ENCODE results near the gene C1QTNF9.
"Not testable (repeated sequence)": the region's sequence is repeated elsewhere in the genome, so short reads cannot be mapped to it uniquely, and the experiment has no call there.

Gene C1QTNF9

GRCh38 chr13:24323036-24323738 lies 13.8 kb downstream of the C1QTNF9 start:
- H4K20me1 ChIP-seq: no peaks in the 10 kb centered on the region
- H3K4me1 ChIP-seq: no peaks in the 10 kb centered on the region
- no peak overlapping the region for H3K27ac ChIP-seq
- no peaks in the 10 kb centered on the region for H3K9me3 ChIP-seq (replicated peaks in 1 of 11)
- H3K36me3 ChIP-seq: no peaks in the 10 kb centered on the region
- H3K4me2 ChIP-seq: no peak overlapping the region
- H3K27me3 ChIP-seq: no peaks in the 10 kb centered on the region
- TF ChIP-seq Cebpa-rat (IDR thresholded peaks at IDR 0.05): no peak
- no peak overlapping the region for H3K9ac ChIP-seq
- no peak overlapping the region for H3K4me3 ChIP-seq

- no peak for TF ChIP-seq Cebpa-rat (IDR thresholded peaks at IDR 0.05)
- Histone ChIP-seq H3K4me3 (no peak overlapping the region), H3K4me2 (no peak overlapping the region), H3K9ac (no peak overlapping the region), H3K4me1 (no peaks in the 10 kb centered on the region), H3K27ac (no peak overlapping the region), H3K36me3 (no peaks in the 10 kb centered on the region), H3K9me3 (replicated peaks in 1 of 11) (no peaks in the 10 kb centered on the region), H3K27me3 (no peaks in the 10 kb centered on the region), H4K20me1 (no peaks in the 10 kb centered on the region)
Observed at GRCh38 chr13:24323739-24324075, 14.3 kb downstream of the C1QTNF9 start.

GRCh38 chr13:24327598-24327997 lies 18.2 kb downstream of the C1QTNF9 start:
- H3K27ac ChIP-seq; H4K20me1 ChIP-seq; H3K4me1 ChIP-seq; H3K9me3 ChIP-seq (replicated peaks in 1 of 11); H3K36me3 ChIP-seq; H3K9ac ChIP-seq; H3K4me3 ChIP-seq; H3K4me2 ChIP-seq; H3K27me3 ChIP-seq: not testable (repeated sequence)

GRCh38 chr13:24328145-24328544 lies 18.8 kb downstream of the C1QTNF9 start:
- no peak for TF ChIP-seq Cebpa-rat (IDR thresholded peaks at IDR 0.05)
- Histone ChIP-seq H4K20me1 (no peaks in the 10 kb centered on the region), H3K9ac (no peak overlapping the region), H3K9me3 (replicated peaks in 1 of 11) (no peaks in the 10 kb centered on the region), H3K4me3 (no peak overlapping the region), H3K36me3 (no peaks in the 10 kb centered on the region), H3K27me3 (no peaks in the 10 kb centered on the region), H3K27ac (no peak overlapping the region), H3K4me1 (no peaks in the 10 kb centered on the region), H3K4me2 (no peak overlapping the region)

GRCh38 chr13:24338721-24339120 lies 29.3 kb downstream of the C1QTNF9 start:
- no peak for TF ChIP-seq Cebpa-rat (IDR thresholded peaks at IDR 0.05)
- Histone ChIP-seq H4K20me1 (no peaks in the 10 kb centered on the region), H3K27ac (no peak overlapping the region), H3K9ac (no peak overlapping the region), H3K4me2 (no peak overlapping the region), H3K9me3 (replicated peaks in 1 of 11) (peaks cover 14 to 24% (median 17%) of the 10 kb centered on the region in 11 experiments; a peak in 21 of 22 replicates), H3K4me1 (peaks cover 0 to 9% (median 0%) of the 10 kb centered on the region in 10 experiments; a peak in 4 of 20 replicates), H3K36me3 (peaks cover 0 to 5% (median 0%) of the 10 kb centered on the region in 11 experiments; a peak in 1 of 22 replicates), H3K27me3 (no peaks in the 10 kb centered on the region), H3K4me3 (no peak overlapping the region)

GRCh38 chr13:24339937-24340607 lies 30.7 kb downstream of the C1QTNF9 start:
- Histone ChIP-seq H3K4me1 (peaks cover 0 to 9% (median 0%) of the 10 kb centered on the region in 10 experiments; a peak in 4 of 20 replicates), H3K27ac (no peak overlapping the region), H4K20me1 (no peaks in the 10 kb centered on the region), H3K4me2 (no peak overlapping the region), H3K4me3 (no peak overlapping the region), H3K36me3 (peaks cover 0 to 5% (median 0%) of the 10 kb centered on the region in 11 experiments; a peak in 1 of 22 replicates), H3K9me3 (replicated peaks in 1 of 11) (peaks cover 14 to 24% (median 17%) of the 10 kb centered on the region in 11 experiments; a peak in 21 of 22 replicates), H3K27me3 (no peaks in the 10 kb centered on the region), H3K9ac (no peak overlapping the region)
- no peak for TF ChIP-seq Cebpa-rat (IDR thresholded peaks at IDR 0.05)

GRCh38 chr13:24340608-24340955 lies 31.2 kb downstream of the C1QTNF9 start:
- H3K9me3 ChIP-seq (replicated peaks in 1 of 11): peaks cover 14 to 24% (median 17%) of the 10 kb centered on the region in 11 experiments; a peak in 21 of 22 replicates
- no peak overlapping the region for H3K4me2 ChIP-seq
- H3K27me3 ChIP-seq: no peaks in the 10 kb centered on the region
- H3K36me3 ChIP-seq: peaks cover 0 to 5% (median 0%) of the 10 kb centered on the region in 11 experiments; a peak in 1 of 22 replicates
- TF ChIP-seq Cebpa-rat (IDR thresholded peaks at IDR 0.05): no peak
- H3K4me1 ChIP-seq: peaks cover 0 to 9% (median 0%) of the 10 kb centered on the region in 10 experiments; a peak in 4 of 20 replicates
- no peaks in the 10 kb centered on the region for H4K20me1 ChIP-seq
- no peak overlapping the region for H3K9ac ChIP-seq
- H3K4me3 ChIP-seq: no peak overlapping the region
- no peak overlapping the region for H3K27ac ChIP-seq

GRCh38 chr13:24341439-24341838 lies 32.1 kb downstream of the C1QTNF9 start:
- 0 out of 22 replicates have a peak overlapping the region, but pooled peaks of 1 of the 11 experiments have one; percentile 7 for H3K4me2 ChIP-seq
- no peaks in the 10 kb centered on the region for H3K27me3 ChIP-seq
- H3K4me3 ChIP-seq: no peak overlapping the region
- peaks cover 0 to 5% (median 0%) of the 10 kb centered on the region in 11 experiments; a peak in 1 of 22 replicates for H3K36me3 ChIP-seq
- no peak overlapping the region for H3K27ac ChIP-seq
- H3K9ac ChIP-seq: no peak overlapping the region
- peaks cover 14 to 24% (median 17%) of the 10 kb centered on the region in 11 experiments; a peak in 21 of 22 replicates for H3K9me3 ChIP-seq (replicated peaks in 1 of 11)
- H4K20me1 ChIP-seq: no peaks in the 10 kb centered on the region
- TF ChIP-seq Cebpa-rat (IDR thresholded peaks at IDR 0.05): no peak
- H3K4me1 ChIP-seq: peaks cover 0 to 9% (median 0%) of the 10 kb centered on the region in 10 experiments; a peak in 4 of 20 replicates

- Histone ChIP-seq H3K4me2 (peak overlapping the region in 1 of 11 experiments; percentile 11; a peak in 1 of 22 replicates), H3K4me3 (no peak overlapping the region), H3K9me3 (replicated peaks in 1 of 11) (no peaks in the 10 kb centered on the region), H3K9ac (no peak overlapping the region), H3K4me1 (peaks cover 0 to 9% (median 0%) of the 10 kb centered on the region in 10 experiments; a peak in 2 of 20 replicates), H3K27ac (no peak overlapping the region), H3K27me3 (no peaks in the 10 kb centered on the region), H4K20me1 (no peaks in the 10 kb centered on the region), H3K36me3 (no peaks in the 10 kb centered on the region)
- TF ChIP-seq Cebpa-rat (IDR thresholded peaks at IDR 0.05): no peak
Observed at GRCh38 chr13:24348385-24348784, 39.0 kb downstream of the C1QTNF9 start.
